Stimulated activated CD8-positive, alpha-beta memory T cell treated with anti-CD3 and anti-CD28 coated beads, Interleukin-7, amount 100 ng/mL, for 4 hours (primary cell): ENCODE results near the gene ADH1C.

Experiments
- DNase-seq, 2 donors: peaks; one replicate each; pipeline ENCODE4 v3.0.0-alpha.2; 2020; ENCODE audit warnings: low read depth in 2 of 2

ADH1C gene

GRCh38 chr4:99301376-99302164 lies 51.0 kb downstream of the ADH1C start:
- DNase-seq: no peak

GRCh38 chr4:99300934-99301333 lies 51.6 kb downstream of the ADH1C start:
- DNase-seq: no peak

- DNase-seq: no peak
Measured at GRCh38 chr4:99293357-99293756, 59.2 kb downstream of the ADH1C start.

GRCh38 chr4:99290848-99291786 lies 61.4 kb downstream of the ADH1C start, which contains the start of gene ADH1A:
Gene ADH1A (minus strand): TSS chr4:99290985. CDS start chr4:99290914, 71 bp downstream.
- DNase-seq: no peak
